HG03439 (cell line): ENCODE measurements around the gene PCYT2.

Source experiments
- ATAC-seq: cut with Tn5 transposase; IDR thresholded peaks from one replicate; pipeline ENCODE4 v1.9.1; 2021; ENCODE audit warnings: mild to moderate bottlenecking, moderate library complexity; ENCODE audit not compliant: unreplicated experiment

Gene PCYT2

DNA sequence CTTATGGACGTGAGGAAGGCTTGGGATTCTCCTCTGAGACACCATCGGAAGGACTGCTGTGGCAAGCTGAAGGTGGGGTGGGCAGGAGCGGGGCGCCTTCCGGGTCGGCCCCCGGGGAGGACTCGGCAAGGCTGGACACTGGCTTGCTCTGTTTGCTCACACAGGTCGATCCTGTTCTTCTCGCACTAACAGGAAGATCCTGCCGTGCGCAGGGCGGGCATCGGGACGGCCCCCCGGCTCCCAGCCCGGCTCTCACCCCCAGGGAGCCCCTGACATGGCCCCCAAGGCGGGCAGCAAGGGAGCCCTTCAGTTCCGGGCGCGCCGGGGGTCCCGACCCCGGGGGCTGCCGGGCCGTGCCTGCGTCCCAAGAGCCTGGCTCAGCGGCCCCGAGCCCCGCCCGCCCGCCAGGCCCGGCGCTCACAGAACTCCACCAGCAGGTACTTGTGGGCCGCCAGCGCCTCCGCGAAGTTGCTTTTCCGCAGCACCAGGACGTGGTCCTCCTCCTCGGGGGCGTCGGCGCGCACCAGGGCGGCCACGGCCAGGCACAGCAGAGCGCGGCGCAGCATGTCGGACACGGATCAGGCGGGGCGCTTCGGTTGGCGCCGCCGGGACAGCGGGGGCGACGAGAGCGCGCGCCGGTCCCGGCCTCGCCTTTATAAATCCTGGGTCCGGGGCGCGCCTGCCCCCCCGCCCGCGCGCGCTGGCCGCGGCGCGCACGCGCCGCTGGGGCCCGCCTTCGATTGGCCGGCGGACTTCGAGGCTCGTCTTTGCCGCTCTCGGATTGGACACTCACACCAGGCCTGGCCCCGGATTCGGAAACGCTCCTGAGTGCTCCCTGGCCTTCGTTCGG, 51.1 kb downstream of the PCYT2 start, which contains the start of gene P4HB:
Gene P4HB (minus strand): TSS at position 630 of the 850 bp plus-strand sequence. CDS start 64 bp downstream, at position 566.
- peak; percentile 10 for ATAC-seq

DNA sequence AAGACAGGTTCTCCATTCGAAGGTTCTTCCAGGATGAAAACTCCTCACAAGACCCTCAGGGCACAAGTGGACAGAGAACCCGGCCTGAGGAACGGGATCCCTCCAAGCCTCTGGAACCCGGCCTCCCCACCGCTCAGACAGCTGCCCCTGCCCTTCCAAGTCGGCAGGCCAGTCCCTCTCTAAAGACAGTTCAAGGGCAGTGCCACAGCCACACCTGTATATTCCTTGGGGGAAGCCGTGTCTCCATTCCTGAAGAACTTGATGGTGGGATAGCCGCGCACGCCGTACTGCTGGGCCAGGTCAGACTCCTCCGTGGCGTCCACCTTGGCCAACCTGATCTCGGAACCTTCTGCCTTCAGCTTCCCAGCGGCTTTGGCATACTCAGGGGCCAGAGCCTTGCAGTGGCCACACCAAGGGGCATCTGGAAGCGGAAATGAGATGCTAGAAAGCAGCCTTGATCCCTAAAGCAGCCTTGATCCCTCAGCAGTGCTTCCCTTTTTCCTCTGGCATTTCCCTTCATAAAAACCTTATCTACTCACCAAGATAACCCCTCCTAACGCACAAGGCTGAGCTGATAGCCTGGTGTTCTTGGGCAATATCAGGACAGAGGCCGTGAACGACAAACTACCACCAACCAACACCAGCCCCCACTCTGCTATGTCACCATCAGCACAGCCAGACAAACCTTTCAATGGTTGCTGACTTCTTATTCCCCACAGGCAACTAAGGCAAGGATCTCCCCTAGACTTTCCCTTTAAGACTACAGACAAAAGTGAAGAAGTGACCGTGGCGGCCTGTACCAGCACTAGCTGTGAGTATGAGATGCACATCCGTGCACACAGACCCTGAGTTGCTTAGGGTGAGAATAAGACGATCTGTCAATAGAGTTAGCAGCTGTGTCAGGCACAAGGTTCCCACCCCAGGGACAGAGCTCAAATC, 52.0 kb downstream of the PCYT2 start:
- ATAC-seq, result no peak

DNA sequence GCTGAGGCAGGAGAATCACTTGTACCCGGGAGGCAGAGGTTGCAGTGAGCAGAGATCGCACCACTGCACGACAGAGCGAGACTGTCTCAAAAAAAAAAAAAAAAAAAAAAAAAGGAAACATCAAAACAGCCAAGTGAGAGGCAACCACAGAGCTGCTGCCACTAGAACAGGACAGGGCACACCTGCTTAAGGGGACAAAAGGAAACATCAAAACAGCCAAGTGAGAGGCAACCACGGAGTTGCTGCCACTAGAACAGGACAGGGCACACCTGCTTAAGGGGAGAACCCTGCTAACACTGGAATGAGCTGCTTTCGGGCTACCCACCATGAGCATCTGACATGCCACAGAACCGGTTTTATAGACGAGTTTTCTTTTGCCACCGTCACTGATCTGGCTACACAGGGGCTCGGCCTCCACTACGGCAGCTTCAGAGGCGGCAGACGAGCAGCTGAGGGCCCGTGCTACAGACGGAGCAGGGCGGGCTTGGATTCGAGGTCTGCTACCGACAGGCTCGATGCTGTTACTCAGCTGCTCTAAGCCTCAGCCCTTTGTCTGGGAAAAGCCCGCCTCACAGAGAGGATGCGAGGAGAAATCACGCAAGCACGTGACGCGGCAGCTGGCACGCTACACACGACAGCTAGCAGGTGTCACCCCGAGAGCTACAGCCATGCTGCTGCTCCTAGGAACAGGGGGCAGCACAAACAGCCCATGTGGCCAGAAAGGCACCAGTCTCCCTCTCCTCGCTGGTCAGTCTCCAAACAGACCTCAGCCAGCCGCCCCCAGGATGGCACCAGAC, 52.8 kb downstream of the PCYT2 start:
- no peak for ATAC-seq

DNA sequence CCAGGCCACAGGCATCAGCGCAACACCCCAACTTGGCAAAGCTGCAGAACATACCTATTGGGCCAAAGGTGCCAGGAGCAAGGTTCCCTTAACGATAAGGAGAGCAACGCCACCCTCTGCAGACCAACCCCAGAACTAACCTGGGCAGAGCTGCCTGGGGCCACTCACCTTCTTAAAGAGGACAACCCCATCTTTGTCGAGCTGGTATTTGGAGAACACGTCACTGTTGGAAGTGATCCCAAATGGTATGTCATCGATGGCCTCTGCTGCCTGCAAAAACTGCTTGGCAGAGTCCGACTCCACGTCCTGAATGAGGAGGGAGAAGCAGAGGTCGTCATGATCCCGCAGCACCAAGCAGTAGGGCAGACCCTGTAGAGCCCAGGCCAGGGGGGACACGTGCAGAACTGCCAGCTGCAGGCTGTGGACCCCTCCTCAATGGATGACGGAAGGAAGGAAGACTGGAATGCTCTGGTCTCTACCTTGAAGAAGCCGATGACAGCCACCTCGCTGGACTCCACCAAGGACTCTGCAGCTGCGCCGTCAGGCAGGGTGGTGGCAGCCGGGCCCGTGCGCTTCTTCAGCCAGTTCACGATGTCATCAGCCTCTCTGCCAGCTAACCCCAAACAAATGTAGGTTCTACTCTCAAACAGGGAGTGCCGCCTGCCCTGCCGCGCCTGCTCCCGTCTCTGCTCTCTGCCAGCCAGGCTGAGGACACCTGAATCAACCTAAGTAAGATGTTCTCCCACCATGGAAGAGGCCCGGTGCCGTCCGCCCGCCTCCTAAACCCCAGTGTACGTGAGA, 56.0 kb downstream of the PCYT2 start:
- ATAC-seq, result no peak

DNA sequence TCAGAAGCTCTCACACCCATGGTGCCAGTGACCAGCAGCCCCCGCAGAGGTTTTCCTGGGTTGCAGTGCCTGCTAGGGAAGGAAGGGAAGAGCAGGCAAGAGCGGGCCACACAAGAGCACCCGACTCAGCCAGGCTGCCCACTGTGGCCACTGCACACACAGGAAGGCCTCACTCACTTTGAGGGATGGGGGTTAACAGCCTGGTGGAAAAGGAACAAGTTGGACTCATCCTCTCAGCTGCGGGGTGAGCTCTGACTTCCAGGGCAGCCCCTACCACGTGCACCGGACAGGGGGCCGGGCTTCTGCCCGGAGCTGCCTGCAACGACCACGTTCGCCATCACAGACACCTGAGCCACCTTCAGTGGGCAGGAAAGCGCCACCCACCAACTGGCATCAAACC, 59.0 kb downstream of the PCYT2 start:
- no peak for ATAC-seq

DNA sequence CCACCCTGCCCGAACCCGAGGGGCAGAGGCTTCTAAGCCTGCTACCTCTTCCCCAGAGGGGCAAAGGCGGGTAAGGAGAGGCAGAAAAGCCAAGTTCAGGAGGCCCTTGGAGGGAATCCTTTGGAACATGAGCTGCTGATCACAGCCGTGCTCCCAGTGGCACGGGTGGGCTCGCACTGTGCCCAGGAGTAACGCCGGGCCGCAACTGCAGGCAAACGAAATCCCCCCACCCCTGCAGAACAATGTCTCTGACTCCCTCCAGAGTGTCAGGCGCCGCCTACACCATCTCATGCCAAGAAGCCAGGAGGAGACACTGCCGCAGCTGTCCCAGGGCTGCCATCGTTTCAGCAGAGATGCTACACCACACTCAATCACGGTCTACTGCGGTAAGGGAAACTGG, 59.8 kb downstream of the PCYT2 start:
- ATAC-seq, result no peak
